ENCODE data around the gene PLCB1. TPM values are rescaled to one million over a fixed set of nuclear protein-coding genes. Genes with fewer than 3 reads are reported as not detected.

PLCB1 gene
- total RNA-seq, 1 donor from 2014 or later: 10.8 TPM

DNA sequence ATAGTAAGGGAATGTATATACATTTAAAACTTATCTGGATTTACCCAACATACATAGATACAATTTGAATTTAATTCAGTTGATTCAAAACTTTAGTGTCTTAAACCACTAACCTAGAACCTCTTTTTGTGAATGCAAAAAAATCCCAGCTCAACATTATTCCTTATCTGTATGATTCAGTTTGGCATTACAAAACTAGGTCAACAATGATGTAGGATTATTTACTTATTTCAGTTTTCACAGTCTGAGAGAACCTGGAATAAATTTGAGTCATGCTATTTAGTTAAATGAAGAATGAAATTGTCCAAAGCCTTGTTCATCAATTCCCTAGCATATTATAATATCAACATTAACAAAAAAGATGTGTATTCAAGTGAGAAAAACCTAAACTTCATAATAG lies 7.4 kb upstream of the PLCB1 start:
- Mint-ChIP-seq H3K4me1 (ENCODE audit: low read depth) (peaks cover 5% of the 10 kb centered on the region), H3K36me3 (ENCODE audit: low read depth) (no peaks in the 10 kb centered on the region), H3K9me3 (ENCODE audit: low read depth) (no peaks in the 10 kb centered on the region), H3K4me3 (ENCODE audit: unreplicated experiment) (no peak overlapping the region), H3K27ac (ENCODE audit: unreplicated experiment) (no peak overlapping the region), H3K27me3 (ENCODE audit: low read depth) (peaks cover 18% of the 10 kb centered on the region)
- DNase-seq (ENCODE audit: low spot score): no peak
- TF ChIP-seq CTCF (IDR thresholded peaks at IDR 0.05): no peak

DNA sequence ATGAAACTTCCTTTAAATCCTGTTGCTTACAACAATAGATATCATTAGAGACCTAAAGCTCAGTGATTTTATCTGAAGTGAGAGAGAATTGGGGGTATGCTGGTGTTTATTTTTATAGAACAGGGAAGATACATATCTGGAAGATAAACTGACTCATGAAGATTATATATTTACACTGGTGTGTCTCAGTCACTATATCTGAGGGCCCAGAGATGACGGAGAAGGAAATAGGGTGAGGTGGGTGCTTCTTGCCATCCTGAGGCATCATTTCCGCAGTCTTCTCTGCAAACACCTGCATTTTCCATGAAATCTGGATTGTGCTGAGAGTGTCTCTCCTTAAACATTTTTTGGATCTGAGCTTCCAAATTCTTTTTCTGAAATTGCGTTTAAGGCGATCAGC lies 5.9 kb upstream of the PLCB1 start:
- Mint-ChIP-seq H3K36me3 (ENCODE audit: low read depth) (no peaks in the 10 kb centered on the region), H3K4me3 (ENCODE audit: unreplicated experiment) (no peak overlapping the region), H3K9me3 (ENCODE audit: low read depth) (no peaks in the 10 kb centered on the region), H3K4me1 (ENCODE audit: low read depth) (peaks cover 7% of the 10 kb centered on the region), H3K27me3 (ENCODE audit: low read depth) (peaks cover 12% of the 10 kb centered on the region), H3K27ac (ENCODE audit: unreplicated experiment) (no peak overlapping the region)
- no peak for TF ChIP-seq CTCF (IDR thresholded peaks at IDR 0.05)
- no peak for DNase-seq (ENCODE audit: low spot score)

GRCh38 chr20:8126841-8127378 lies 5.2 kb upstream of the PLCB1 start:
- Mint-ChIP-seq H3K9me3 (ENCODE audit: low read depth) (no peaks in the 10 kb centered on the region), H3K4me1 (ENCODE audit: low read depth) (peaks cover 13% of the 10 kb centered on the region), H3K4me3 (ENCODE audit: unreplicated experiment) (no peak overlapping the region), H3K36me3 (ENCODE audit: low read depth) (no peaks in the 10 kb centered on the region), H3K27ac (ENCODE audit: unreplicated experiment) (no peak overlapping the region), H3K27me3 (ENCODE audit: low read depth) (peaks cover 12% of the 10 kb centered on the region)
- TF ChIP-seq CTCF (IDR thresholded peaks at IDR 0.05): no peak
- no peak for DNase-seq (ENCODE audit: low spot score)

GRCh38 chr20:8127553-8128255 lies 4.4 kb upstream of the PLCB1 start:
- no peaks in the 10 kb centered on the region for H3K36me3 Mint-ChIP-seq (ENCODE audit: low read depth)
- H3K27ac Mint-ChIP-seq (ENCODE audit: unreplicated experiment): no peak overlapping the region
- no peak overlapping the region for H3K4me3 Mint-ChIP-seq (ENCODE audit: unreplicated experiment)
- peaks cover 12% of the 10 kb centered on the region for H3K27me3 Mint-ChIP-seq (ENCODE audit: low read depth)
- TF ChIP-seq CTCF (IDR thresholded peaks at IDR 0.05): no peak
- peaks cover 14% of the 10 kb centered on the region for H3K4me1 Mint-ChIP-seq (ENCODE audit: low read depth)
- no peaks in the 10 kb centered on the region for H3K9me3 Mint-ChIP-seq (ENCODE audit: low read depth)
- no peak for DNase-seq (ENCODE audit: low spot score)

DNA sequence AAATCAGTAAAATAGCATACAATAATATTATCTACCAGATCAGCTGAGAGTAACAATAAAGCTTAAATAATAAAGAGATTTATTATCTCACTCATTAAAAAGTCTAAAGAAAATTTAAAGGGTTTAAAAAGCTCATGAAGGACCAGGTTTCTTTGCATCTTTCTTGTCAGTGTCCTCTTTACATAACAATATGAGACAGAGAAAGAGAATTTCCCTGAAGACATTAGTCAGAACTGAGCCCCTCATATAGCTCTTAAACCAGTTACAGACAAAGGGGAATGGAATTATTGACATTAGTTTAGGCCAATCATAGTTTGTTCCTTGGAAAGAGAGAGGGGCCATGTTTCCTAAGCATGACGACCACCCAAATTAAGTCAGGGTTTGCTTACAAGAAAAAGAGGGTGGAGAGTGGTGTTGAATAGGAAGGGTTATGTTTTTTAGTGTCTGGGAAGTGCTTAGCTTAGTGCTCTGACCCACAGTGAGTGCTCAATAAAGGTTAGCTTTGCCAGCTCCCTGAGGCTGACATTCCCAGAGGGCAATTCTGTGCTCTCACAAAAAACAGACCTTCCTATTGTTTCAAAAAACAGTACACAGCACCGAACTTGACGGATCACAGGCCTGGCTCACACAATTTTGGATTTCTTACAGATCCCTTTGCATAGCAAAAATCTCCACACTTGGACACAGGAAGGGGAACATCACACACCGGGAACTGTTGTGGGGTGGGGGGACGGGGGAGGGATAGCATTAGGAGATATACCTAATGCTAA lies 3.6 kb upstream of the PLCB1 start:
- H3K9me3 Mint-ChIP-seq (ENCODE audit: low read depth): no peaks in the 10 kb centered on the region
- TF ChIP-seq CTCF (IDR thresholded peaks at IDR 0.05): no peak
- DNase-seq (ENCODE audit: low spot score): no peak
- H3K27ac Mint-ChIP-seq (ENCODE audit: unreplicated experiment): no peak overlapping the region
- no peaks in the 10 kb centered on the region for H3K36me3 Mint-ChIP-seq (ENCODE audit: low read depth)
- H3K27me3 Mint-ChIP-seq (ENCODE audit: low read depth): peaks cover 13% of the 10 kb centered on the region
- no peak overlapping the region for H3K4me3 Mint-ChIP-seq (ENCODE audit: unreplicated experiment)
- H3K4me1 Mint-ChIP-seq (ENCODE audit: low read depth): peaks cover 20% of the 10 kb centered on the region

Measured in chondrocyte (in vitro differentiated cells).